ENCODE data around the gene SHANK1.

- TF ChIP-seq CTCF (IDR thresholded peaks at IDR 0.05) (no peak), POLR2A (IDR thresholded peaks at IDR 0.05) (no peak), POLR2AphosphoS5 (IDR thresholded peaks at IDR 0.05) (no peak)
These were observed 1.3 kb upstream of the SHANK1 start for GRCh38 chr19:50720921-50721381.
